ENCODE measurements around the gene SIK3. TPM values are rescaled to one million over a fixed set of nuclear protein-coding genes. Genes with fewer than 3 reads are reported as not detected.

SIK3 gene
- total and polyA plus RNA-seq, 11 donors = 11.8 to 67.4 (median 38.1) TPM

- intact Hi-C loops (cut with DNase I) = no loop called here
- Histone ChIP-seq H3K9me3 (peaks cover 0 to 4% (median 0%) of the 10 kb centered on the region in 12 donors), H3K27me3 (no peaks in the 10 kb centered on the region), H3K36me3 (no peaks in the 10 kb centered on the region), H3K4me3 (no peak overlapping the region), H3K4me1 (peaks cover 0 to 34% (median 10%) of the 10 kb centered on the region in 12 donors), H3K27ac (no peak overlapping the region)
- 95 to 98% (median 96%) methylated on average over 1 of the region's 1 CpG for WGBS, 4 donors
- DNase-seq (no peak), ATAC-seq (no peak)
- TF ChIP-seq POLR2A (IDR thresholded peaks at IDR 0.05) (no peak), CTCF (IDR thresholded peaks at IDR 0.05) (no peak)
Measured at GRCh38 chr11:117017456-117017855, 80.8 kb downstream of the SIK3 start.

GRCh38 chr11:117016747-117017146 is 81.5 kb downstream of the SIK3 start:
- TF ChIP-seq CTCF (IDR thresholded peaks at IDR 0.05) (no peak), POLR2A (IDR thresholded peaks at IDR 0.05) (no peak)
- WGBS, 4 donors = 97 to 100% (median 97%) methylated on average over 4 of the region's 4 CpGs
- Histone ChIP-seq H3K9me3 (peaks cover 0 to 4% (median 0%) of the 10 kb centered on the region in 12 donors), H3K4me1 (peaks cover 0 to 29% (median 9%) of the 10 kb centered on the region in 12 donors), H3K4me3 (no peak overlapping the region), H3K36me3 (no peaks in the 10 kb centered on the region), H3K27me3 (no peaks in the 10 kb centered on the region), H3K27ac (no peak overlapping the region)
- intact Hi-C loops (cut with DNase I) = no loop called here
- DNase-seq = no peak
- ATAC-seq = no peak

- Histone ChIP-seq H3K27ac (no peak overlapping the region), H3K36me3 (no peaks in the 10 kb centered on the region), H3K27me3 (no peaks in the 10 kb centered on the region), H3K9me3 (peaks cover 0 to 4% (median 0%) of the 10 kb centered on the region in 12 donors), H3K4me3 (no peak overlapping the region), H3K4me1 (peaks cover 0 to 25% (median 7%) of the 10 kb centered on the region in 12 donors)
- ATAC-seq = no peak
- DNase-seq = no peak
- 91 to 98% (median 93%) methylated on average over 5 to 6 of the region's 6 CpGs for WGBS, 4 donors
- intact Hi-C loops (cut with DNase I) = no loop called here
- TF ChIP-seq CTCF (IDR thresholded peaks at IDR 0.05) (no peak), POLR2A (IDR thresholded peaks at IDR 0.05) (no peak)
Measured at GRCh38 chr11:117016246-117016645, 82.0 kb downstream of the SIK3 start.

- peaks cover 0 to 24% (median 0%) of the 10 kb centered on the region in 12 donors for H3K4me1 ChIP-seq
- H3K4me3 ChIP-seq = no peak overlapping the region
- no peak for ATAC-seq
- H3K27ac ChIP-seq = no peak overlapping the region
- no peak for TF ChIP-seq POLR2A (IDR thresholded peaks at IDR 0.05)
- no peak for TF ChIP-seq CTCF (IDR thresholded peaks at IDR 0.05)
- H3K36me3 ChIP-seq = no peaks in the 10 kb centered on the region
- peaks cover 0 to under 1% (median 0%) of the 10 kb centered on the region in 12 donors for H3K9me3 ChIP-seq
- WGBS, 4 donors = 88 to 100% (median 94%) methylated on average over 3 of the region's 3 CpGs
- intact Hi-C loops (cut with DNase I) = no loop called here
- no peaks in the 10 kb centered on the region for H3K27me3 ChIP-seq
- no peak for DNase-seq
Measured at GRCh38 chr11:117011541-117011898, 86.7 kb downstream of the SIK3 start.

Data from heart left ventricle (tissue), 16 donors.